Right renal cortex interstitium (tissue), 3 donors: ENCODE measurements around the gene BRCA1. TPM values are rescaled to one million over a fixed set of nuclear protein-coding genes. Genes with fewer than 3 reads are reported as not detected.
"Not testable (repeated sequence)": the region's sequence is repeated elsewhere in the genome, so short reads cannot be mapped to it uniquely, and the experiment has no call there.

Source experiments
- DNase-seq, 3 donors: peaks; one replicate each; pipeline ENCODE4 v3.0.0-alpha.2; 2013; ENCODE audit warnings: low read depth in 3 of 3, low spot score in 2 of 3
- polyA plus RNA-seq, 3 donors: library from polyadenylated mRNA; unstranded; fragments of 120-200 nt; gene quantifications; one replicate each; pipeline ENCODE4 v1.2.1, GENCODE V29; 2013; ENCODE audit not compliant: insufficient read length in 3 of 3

BRCA1 gene
- polyA plus RNA-seq, 3 donors = 14.3 to 20.5 (median 20.2) TPM

- DNase-seq = no peak
Measured at GRCh38 chr17:43070872-43071271, 54.3 kb downstream of the BRCA1 start.

- no peak for DNase-seq
Measured at GRCh38 chr17:43070257-43070656, 54.9 kb downstream of the BRCA1 start.

DNA sequence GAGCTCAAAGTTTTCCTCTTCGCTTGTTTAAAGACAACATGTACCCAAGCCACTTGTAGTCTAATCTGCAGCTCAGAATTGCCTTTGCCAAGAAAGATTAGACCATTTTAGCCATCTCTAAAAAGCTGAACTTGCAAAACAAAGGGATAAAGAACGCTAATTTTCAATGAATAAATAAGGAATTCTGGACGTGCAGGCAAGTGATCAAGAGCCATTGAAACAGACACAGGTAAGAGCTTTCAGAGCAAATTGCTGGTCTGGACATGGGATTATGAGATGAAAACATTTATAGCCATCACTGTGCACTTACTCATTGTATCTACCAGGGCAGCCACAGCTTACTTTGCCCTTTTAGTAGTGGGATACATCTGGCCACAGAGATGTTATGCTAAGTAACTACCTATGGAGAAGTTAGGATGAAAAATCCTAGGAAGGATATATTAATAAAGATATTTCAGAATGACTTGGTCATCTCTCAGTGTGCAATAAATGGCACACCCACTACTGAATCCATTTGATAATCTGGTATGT, 55.7 kb downstream of the BRCA1 start:
- DNase-seq = no peak

DNA sequence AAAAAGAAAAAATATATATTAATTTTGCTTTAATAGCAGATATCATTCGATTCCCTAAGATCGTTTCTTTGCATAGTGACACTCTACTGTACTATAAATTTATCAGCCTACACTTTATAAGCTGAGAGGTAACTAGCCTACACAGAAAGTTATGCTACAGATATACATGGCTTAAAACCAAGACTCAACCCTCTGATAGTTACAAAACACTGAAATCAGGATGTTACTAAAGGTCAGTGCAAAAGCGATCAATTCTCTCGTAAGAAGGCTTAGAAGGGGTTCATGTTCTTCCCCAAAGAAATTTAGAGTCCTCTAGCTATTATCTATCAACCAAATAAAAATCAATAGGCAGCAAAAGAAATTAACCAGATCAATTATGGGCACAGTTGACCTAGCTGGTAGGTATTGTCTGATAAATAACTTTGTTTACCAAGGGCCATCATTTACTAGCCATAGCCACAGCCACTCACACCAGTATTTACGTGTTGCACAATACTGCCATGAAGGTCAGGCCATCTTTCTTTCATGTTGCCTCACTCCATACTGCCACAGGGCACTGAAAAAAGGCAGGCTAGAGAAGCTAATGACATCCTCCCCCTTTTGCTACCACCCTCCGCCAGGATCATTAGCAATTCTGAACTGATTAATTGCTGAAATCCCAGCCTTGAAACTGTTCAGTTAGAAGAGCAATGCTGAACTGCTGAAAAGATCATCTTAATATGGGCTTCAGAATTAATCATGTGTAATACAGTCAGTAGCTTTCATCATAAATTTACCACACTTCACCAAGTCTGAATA, 56.4 kb downstream of the BRCA1 start:
- no peak for DNase-seq

GRCh38 chr17:43062984-43063638, 62.1 kb downstream of the BRCA1 start:
- DNase-seq = no peak

GRCh38 chr17:43056051-43056450, 69.1 kb downstream of the BRCA1 start:
- DNase-seq = no peak

- not testable (repeated sequence) for DNase-seq
Measured at GRCh38 chr17:43053008-43053407, 72.2 kb downstream of the BRCA1 start.

DNA sequence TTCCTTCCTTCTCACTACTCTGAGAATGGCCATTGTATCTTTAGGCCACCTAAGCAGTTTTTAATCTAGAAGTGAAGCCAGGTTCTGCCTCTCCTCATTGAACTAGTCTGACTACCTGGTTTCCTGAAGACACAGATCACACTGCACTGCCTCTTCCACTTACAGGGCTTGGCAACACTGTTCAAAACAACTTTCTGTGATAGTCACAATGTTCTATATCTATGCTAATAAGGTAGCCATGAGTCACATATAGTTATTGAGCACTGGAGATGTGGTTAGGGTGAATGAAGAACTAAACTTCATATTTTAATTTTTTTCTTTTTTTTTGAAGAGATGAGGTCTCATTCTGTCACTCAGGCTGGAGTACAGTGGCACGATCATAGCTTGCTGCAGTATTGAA, 73.2 kb downstream of the BRCA1 start:
- no peak for DNase-seq

DNA sequence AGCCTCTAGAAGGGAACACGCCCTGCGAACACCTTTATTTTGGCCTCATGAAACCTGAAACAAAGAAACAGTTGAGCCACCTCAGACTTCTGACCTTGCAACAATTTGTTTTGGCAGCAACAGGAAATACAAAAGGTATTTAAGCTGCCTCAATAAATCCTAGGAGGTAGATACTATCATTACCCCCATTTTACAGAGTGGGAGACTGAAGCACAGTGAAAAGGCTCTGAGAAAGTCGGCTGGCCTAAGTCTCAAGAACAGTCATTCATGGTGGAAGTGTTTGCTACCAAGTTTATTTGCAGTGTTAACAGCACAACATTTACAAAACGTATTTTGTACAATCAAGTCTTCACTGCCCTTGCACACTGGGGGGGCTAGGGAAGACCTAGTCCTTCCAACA, 81.1 kb downstream of the BRCA1 start:
- DNase-seq = no peak

GRCh38 chr17:43043307-43043706, 81.9 kb downstream of the BRCA1 start:
- no peak for DNase-seq

GRCh38 chr17:43042025-43042628, 83.0 kb downstream of the BRCA1 start:
- DNase-seq = no peak

DNA sequence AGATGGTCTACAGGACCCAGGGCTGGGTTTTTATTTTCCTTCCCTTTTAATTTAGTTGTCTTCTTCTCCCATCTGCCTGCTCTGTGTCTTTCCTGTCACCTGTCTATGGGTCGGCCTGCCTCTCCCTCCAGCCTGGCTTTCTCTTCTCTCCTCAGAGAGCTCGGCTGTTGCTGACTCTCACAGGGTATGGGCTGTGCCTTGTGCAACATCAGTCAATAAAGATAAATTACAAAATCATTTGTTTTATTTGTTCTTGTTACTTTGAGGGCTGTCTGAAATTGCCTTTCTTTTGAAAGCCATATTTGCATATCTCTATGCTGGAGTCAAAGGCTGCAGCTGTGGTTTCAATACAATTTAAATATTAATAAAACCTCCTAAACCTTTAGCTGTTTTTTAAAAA, 84.5 kb downstream of the BRCA1 start:
- no peak for DNase-seq

DNA sequence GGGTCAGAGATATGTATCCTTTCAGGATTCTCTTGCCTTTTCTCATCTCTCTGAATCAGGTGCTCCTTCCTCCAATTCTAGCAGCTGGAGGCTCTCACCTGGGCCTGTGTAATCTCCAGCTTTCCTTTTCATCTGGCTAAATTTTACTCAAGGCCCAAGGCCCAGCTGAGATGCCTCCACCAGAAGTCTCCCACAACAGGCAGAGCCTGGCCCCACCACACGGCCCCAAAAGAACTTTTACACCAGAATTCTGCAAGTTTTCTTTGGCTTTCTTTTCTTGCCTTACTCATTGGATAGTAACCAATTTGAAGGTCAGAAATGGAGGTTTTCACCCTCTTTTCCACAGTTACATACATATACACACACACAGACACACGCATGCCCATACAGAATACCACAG, 85.5 kb downstream of the BRCA1 start:
- no peak for DNase-seq

DNA sequence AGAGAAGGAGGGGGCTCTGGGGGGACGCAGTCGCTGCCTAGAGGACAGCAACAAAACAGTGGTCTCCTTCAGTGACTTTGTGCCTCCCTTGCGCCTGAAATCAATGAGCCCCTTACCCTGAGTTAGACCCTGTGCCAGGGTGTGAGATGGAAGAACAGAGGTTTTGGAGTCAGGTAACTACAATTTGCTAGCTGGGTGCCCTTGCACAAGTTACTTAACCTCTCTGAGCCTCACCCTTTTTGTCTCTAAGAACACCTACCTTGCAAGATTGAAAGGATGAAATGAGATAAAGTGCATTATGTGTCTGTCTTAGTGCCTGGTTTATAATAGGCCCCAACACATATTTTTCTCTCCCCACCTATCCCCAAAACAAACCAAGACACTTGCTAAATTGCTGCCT, 90.3 kb downstream of the BRCA1 start:
- DNase-seq = no peak

GRCh38 chr17:43033948-43034881, 90.9 kb downstream of the BRCA1 start:
- DNase-seq = no peak

DNA sequence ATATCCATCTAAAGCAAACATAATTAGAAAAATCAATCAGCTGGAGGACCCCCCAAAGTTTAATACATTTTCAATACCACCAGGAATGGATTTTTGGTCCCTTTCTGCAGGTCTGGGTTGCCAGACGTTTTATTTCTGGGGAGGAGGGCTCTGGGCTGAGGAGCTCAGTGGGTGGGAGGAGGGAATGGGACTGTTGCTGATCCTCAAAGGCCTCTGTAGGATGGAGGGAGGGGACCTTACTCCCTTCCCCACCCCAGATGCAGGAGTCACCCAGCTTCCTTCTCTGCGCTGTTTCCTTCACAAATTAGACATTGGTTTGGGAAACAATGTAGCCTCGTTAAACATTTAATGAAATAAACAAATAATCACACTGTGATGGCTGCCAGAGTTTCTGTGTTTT, 93.5 kb downstream of the BRCA1 start:
- DNase-seq = no peak

GRCh38 chr17:43030137-43030767, 94.9 kb downstream of the BRCA1 start:
- no peak for DNase-seq

DNA sequence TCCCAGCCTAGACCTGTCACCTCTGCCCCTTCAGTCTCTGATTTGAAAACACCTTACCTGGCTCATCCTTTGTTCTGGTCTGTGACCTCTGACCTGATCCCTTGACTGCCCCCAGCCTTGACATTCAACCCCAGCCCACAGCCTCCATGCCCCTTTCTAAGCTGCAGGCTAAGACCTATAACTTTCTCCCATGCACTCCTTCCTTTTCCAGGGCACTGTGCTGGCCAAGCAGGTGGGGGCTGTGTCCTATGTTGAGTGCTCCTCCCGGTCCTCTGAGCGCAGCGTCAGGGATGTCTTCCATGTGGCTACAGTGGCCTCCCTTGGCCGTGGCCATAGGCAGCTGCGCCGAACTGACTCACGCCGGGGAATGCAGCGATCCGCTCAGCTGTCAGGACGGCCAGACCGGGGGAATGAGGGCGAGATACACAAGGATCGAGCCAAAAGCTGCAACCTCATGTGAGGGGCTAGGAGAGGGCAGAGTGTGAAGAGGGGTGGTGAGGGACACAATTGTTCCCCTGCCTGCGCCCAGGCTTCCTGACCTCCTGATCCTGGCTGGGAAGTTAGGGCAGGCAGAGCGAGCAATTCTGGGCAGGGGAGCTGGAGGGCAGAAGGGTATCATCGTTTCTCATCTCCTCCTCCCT, 96.8 kb downstream of the BRCA1 start:
- no peak for DNase-seq
